ENCODE results near the gene IQGAP3.

GRCh38 chr1:156559086-156559796 lies 13.1 kb downstream of the IQGAP3 start:
- no peak for TF ChIP-seq CTCF (IDR thresholded peaks at IDR 0.05)
- TF ChIP-seq POLR2A (IDR thresholded peaks at IDR 0.05) = no peak

Measured in uterus (tissue), 2 donors.